ENCODE results near the gene IPO9.

- no peak for TF ChIP-seq MAX (IDR thresholded peaks at IDR 0.05)
- TF ChIP-seq CTCF (IDR thresholded peaks at IDR 0.05 in 2 of 3, conservative IDR thresholded peaks at IDR 0.05 in 1 of 3; ENCODE audit: borderline replicate concordance in 1 of 3, insufficient read depth in 1 of 3, low read depth in 2 of 3, low read length in 2 of 3): no peak
Observed at GRCh38 chr1:201840490-201840889, 11.5 kb downstream of the IPO9 start.
